ENCODE results near the gene STK10.
"Not testable (repeated sequence)": the region's sequence is repeated elsewhere in the genome, so short reads cannot be mapped to it uniquely, and the experiment has no call there.

The STK10 gene

GRCh38 chr5:172205984-172206383 is 18.0 kb upstream of the STK10 start:
- not testable (repeated sequence) for ATAC-seq (ENCODE audit: low read depth); H3K27ac Mint-ChIP-seq; H3K9me3 Mint-ChIP-seq; DNase-seq (ENCODE audit: low spot score in 2 of 2); H3K4me1 Mint-ChIP-seq; H3K36me3 Mint-ChIP-seq; H3K27me3 Mint-ChIP-seq; H3K4me3 Mint-ChIP-seq

GRCh38 chr5:172200476-172200875 is 12.5 kb upstream of the STK10 start:
- DNase-seq (ENCODE audit: low spot score in 2 of 2), result no peak
- no peaks in the 10 kb centered on the region for H3K9me3 Mint-ChIP-seq
- ATAC-seq (ENCODE audit: low read depth), result peak; percentile 57
- peak overlapping the region; percentile 73 for H3K4me3 Mint-ChIP-seq
- H3K4me1 Mint-ChIP-seq, result peaks cover 12% of the 10 kb centered on the region
- H3K36me3 Mint-ChIP-seq, result no peaks in the 10 kb centered on the region
- no peaks in the 10 kb centered on the region for H3K27me3 Mint-ChIP-seq
- peak overlapping the region; percentile 78 for H3K27ac Mint-ChIP-seq

DNA sequence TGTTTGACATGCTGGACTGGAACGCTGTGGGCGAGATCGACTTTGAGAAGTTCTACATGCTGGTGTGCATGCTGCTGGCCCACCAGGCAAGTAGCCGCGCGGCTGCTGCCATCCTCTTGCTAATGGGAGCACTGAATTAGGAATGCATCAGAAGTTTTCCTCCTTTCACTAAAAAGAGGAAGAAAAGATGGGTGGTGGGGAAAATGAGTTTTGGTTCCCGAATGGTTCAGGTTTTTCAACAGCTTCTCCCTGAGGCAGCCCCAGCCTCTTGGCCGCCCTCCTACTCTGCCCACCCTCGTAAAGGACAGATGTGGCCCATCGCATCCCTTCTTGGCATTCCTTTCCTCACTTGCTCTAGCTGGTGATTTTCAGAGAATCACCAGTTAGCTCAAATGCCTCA is 11.4 kb upstream of the STK10 start:
- Mint-ChIP-seq H3K4me3 (peak overlapping the region; percentile 14), H3K27me3 (no peaks in the 10 kb centered on the region), H3K27ac (no peak overlapping the region), H3K36me3 (no peaks in the 10 kb centered on the region), H3K4me1 (peaks cover 12% of the 10 kb centered on the region), H3K9me3 (no peaks in the 10 kb centered on the region)
- DNase-seq (ENCODE audit: low spot score in 2 of 2), result no peak
- ATAC-seq (ENCODE audit: low read depth), result no peak

GRCh38 chr5:172197775-172198174 is 9.8 kb upstream of the STK10 start:
- H3K27me3 Mint-ChIP-seq; H3K36me3 Mint-ChIP-seq; H3K4me3 Mint-ChIP-seq; ATAC-seq (ENCODE audit: low read depth); H3K27ac Mint-ChIP-seq; DNase-seq (ENCODE audit: low spot score in 2 of 2); H3K9me3 Mint-ChIP-seq: not testable (repeated sequence)
- peaks cover 12% of the 10 kb centered on the region for H3K4me1 Mint-ChIP-seq

- H3K36me3 Mint-ChIP-seq, result no peaks in the 10 kb centered on the region
- H3K27me3 Mint-ChIP-seq, result no peaks in the 10 kb centered on the region
- no peaks in the 10 kb centered on the region for H3K9me3 Mint-ChIP-seq
- DNase-seq (ENCODE audit: low spot score in 2 of 2) (no peak), ATAC-seq (ENCODE audit: low read depth) (no peak)
- H3K4me1 Mint-ChIP-seq, result peaks cover 6% of the 10 kb centered on the region
- no peak overlapping the region for H3K27ac Mint-ChIP-seq
- no peak overlapping the region for H3K4me3 Mint-ChIP-seq
Measured at GRCh38 chr5:172194985-172195774, 7.2 kb upstream of the STK10 start.

DNA sequence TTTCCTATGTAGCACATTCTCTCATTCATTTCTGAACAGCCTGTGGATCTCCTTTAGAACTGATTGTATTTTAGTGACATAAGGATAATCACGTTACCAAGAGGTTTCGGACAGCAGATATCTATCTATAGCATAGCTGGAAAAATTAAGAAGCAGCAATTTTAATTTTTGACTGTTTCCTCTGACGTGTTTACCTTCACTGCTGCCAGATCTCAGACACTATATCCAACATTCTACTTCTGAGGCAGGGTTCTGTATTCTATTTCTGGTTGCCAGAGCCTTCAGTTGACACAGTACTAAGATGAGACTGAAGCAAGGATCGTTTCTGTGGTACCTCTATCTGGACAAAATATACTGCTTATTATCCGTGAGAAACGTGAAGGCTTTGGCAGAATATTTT is 5.8 kb upstream of the STK10 start, which contains the start of gene EFCAB9:
TSS of gene EFCAB9 (plus strand) at position 301 of the 400 bp plus-strand sequence. CDS start at position 302, 1 bp downstream.
- Mint-ChIP-seq H3K27ac (no peak within 1 kb of the TSS), H3K4me1 (no peaks in the 10 kb centered on the region), H3K4me3 (no peak within 1 kb of the TSS), H3K9me3 (no peaks in the 10 kb centered on the region), H3K27me3 (no peaks in the 10 kb centered on the region), H3K36me3 (no peaks in the 10 kb centered on the region)
- DNase-seq (ENCODE audit: low spot score in 2 of 2) (no peak), ATAC-seq (ENCODE audit: low read depth) (no peak)

DNA sequence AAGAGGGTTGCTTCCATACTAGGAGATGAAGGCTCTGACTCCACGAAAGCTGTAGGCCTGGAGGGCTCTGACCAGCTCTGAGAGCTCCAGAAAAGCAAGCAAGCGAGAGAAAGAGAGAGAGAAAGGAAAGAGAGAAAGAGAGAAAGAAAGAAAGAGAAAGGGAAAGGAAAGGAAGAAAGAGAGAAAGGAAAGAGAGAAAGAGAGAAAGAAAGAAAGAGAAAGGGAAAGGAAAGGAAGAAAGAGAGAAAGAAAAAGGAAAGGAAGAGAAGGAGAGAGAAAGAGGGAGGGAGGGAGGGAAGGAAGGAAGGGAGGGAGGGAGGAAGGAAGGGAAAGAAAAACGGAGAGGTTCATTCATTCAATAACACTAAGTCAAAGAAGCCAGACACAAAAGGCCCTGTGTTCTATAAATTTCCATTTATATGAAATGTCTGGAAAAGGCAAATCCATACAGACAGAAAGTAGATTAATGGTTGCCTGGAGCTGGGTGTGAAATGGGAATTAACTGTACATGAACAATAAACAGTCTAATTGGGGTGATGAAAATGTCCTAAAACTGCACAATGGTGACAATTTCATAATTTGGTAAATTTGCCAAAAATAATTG is 1.8 kb upstream of the STK10 start:
- no peak overlapping the region for H3K27ac Mint-ChIP-seq

DNA sequence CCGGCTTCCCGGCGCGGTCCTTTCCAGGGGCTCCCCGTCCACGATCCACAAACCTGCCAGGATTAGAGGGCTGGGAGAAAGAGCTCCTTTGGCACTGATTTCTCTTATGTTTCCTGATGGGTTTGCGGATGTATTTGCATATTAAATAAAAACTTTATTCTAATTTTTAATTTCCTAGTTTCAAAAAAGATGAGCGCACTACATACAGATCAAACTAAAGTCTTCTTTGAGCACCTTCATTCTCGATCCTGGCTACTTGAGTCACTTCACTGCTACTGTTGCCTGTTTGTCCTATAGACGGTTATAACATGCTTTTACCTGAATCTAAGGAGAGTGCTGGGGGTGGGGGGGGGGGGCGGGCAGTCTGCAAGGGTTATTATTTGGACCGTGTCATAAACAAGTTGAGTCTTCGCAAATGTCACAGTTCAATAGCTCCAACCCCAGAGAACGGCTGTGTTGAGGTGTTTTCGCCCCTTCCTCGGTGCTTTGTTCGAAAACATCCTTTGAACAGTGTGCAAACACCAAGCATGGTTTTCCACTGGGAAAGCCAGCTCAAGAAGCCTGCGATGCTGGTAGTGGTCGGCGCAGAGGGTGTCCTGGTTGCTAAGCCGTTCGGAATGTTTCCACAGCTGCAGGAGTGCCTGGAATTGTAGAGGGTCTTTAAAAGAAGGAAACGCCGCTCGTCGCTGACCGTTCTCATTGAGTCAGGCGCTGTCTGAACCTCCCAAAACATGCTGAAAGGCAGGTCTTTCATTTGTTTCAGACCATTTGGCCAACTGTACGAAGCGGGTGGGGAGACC is 1.1 kb upstream of the STK10 start:
- ATAC-seq (ENCODE audit: low read depth) (no peak), DNase-seq (ENCODE audit: low spot score in 2 of 2) (no peak)
- no peak overlapping the region for H3K27ac Mint-ChIP-seq
- no peaks in the 10 kb centered on the region for H3K27me3 Mint-ChIP-seq
- peaks cover 23% of the 10 kb centered on the region for H3K4me1 Mint-ChIP-seq
- H3K9me3 Mint-ChIP-seq, result no peaks in the 10 kb centered on the region
- peaks cover 2% of the 10 kb centered on the region for H3K36me3 Mint-ChIP-seq
- H3K4me3 Mint-ChIP-seq, result peak overlapping the region; percentile 99

More for the DNA sequence above, 1.8 kb upstream of the STK10 start:
- DNase-seq (ENCODE audit: low spot score in 2 of 2), result no peak
- Mint-ChIP-seq H3K36me3 (peaks cover under 1% of the 10 kb centered on the region), H3K27me3 (no peaks in the 10 kb centered on the region), H3K9me3 (no peaks in the 10 kb centered on the region), H3K4me3 (no peak overlapping the region), H3K4me1 (peaks cover 18% of the 10 kb centered on the region)
- ATAC-seq (ENCODE audit: low read depth), result no peak

- H3K9me3 Mint-ChIP-seq, result no peaks in the 10 kb centered on the region
- peak overlapping the region; percentile 98 for H3K27ac Mint-ChIP-seq
- H3K4me1 Mint-ChIP-seq, result peaks cover 27% of the 10 kb centered on the region
- DNase-seq (ENCODE audit: low spot score in 2 of 2) (peak; percentile 34 to 57), ATAC-seq (ENCODE audit: low read depth) (peak; percentile 19)
- H3K4me3 Mint-ChIP-seq, result peak overlapping the region; percentile 99
- H3K36me3 Mint-ChIP-seq, result peaks cover 6% of the 10 kb centered on the region
- H3K27me3 Mint-ChIP-seq, result no peaks in the 10 kb centered on the region
Measured at GRCh38 chr5:172187118-172188032, 649 bp downstream of the STK10 start.

DNA sequence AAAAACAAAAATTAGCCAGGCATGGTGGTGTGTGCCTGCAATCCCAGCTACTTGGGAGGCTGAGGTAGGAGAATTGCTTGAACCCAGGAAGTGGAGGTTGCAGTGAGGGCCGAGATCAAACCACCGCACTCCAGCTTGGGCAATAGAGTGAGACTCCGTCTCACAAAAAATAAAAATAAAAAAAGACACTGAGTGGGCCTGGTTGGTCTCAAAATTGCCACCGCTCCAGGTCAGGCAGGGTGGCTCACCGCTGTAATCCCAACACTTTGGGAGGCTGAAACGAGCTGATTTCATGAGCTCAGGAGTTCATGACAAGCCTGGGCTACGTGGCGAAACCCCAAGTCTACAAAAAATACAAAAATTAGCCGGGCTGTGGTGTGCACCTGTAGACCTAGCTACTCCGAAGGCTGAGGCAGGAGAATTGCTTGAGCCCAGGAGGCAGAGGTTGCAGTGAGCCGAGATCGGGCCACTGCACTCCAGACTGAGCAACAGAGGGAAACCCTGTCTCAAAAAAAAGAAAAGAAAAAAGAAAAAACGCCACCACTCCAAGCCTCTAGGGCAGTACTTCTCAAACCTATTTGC is 1.8 kb downstream of the STK10 start:
- Mint-ChIP-seq H3K27me3 (no peaks in the 10 kb centered on the region), H3K4me3 (peak overlapping the region; percentile 99), H3K36me3 (peaks cover 6% of the 10 kb centered on the region), H3K9me3 (no peaks in the 10 kb centered on the region), H3K4me1 (peaks cover 27% of the 10 kb centered on the region), H3K27ac (peak overlapping the region; percentile 98)
- no peak for ATAC-seq (ENCODE audit: low read depth)
- no peak for DNase-seq (ENCODE audit: low spot score in 2 of 2)

GRCh38 chr5:172185096-172185461 is 2.9 kb downstream of the STK10 start:
- H3K9me3 Mint-ChIP-seq, result no peaks in the 10 kb centered on the region
- H3K4me3 Mint-ChIP-seq, result peak overlapping the region; percentile 99
- peaks cover 6% of the 10 kb centered on the region for H3K36me3 Mint-ChIP-seq
- DNase-seq (ENCODE audit: low spot score in 2 of 2), result no peak
- no peak for ATAC-seq (ENCODE audit: low read depth)
- H3K4me1 Mint-ChIP-seq, result peaks cover 34% of the 10 kb centered on the region
- H3K27me3 Mint-ChIP-seq, result no peaks in the 10 kb centered on the region
- H3K27ac Mint-ChIP-seq, result peak overlapping the region; percentile 98

DNA sequence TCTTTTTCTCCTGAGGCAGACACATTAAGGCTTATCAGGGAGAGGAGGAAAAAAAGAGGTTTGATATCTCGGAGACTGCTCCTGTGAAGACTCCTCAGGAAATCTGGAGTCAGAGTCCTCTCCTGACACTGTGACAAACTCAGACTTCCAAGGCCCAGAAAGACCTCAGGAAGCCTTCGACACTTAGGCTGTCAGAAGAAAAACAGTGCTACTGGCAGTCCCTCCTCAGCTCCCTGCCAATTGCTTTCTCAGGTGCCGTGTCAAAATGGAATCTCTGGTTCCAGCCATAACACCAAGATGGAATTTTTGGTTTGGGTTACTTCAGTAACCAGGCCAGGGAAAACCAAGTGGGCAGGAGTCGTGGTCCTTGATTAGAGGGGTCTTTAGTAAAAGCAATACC is 4.1 kb downstream of the STK10 start:
- DNase-seq (ENCODE audit: low spot score in 2 of 2) (no peak), ATAC-seq (ENCODE audit: low read depth) (no peak)
- Mint-ChIP-seq H3K27me3 (no peaks in the 10 kb centered on the region), H3K4me1 (peaks cover 46% of the 10 kb centered on the region), H3K36me3 (peaks cover 6% of the 10 kb centered on the region), H3K9me3 (no peaks in the 10 kb centered on the region), H3K27ac (peak overlapping the region; percentile 98), H3K4me3 (peak overlapping the region; percentile 57)

- no peak for DNase-seq (ENCODE audit: low spot score in 2 of 2)
- no peak overlapping the region for H3K4me3 Mint-ChIP-seq
- H3K9me3 Mint-ChIP-seq, result no peaks in the 10 kb centered on the region
- H3K36me3 Mint-ChIP-seq, result peaks cover 9% of the 10 kb centered on the region
- no peak for ATAC-seq (ENCODE audit: low read depth)
- peak overlapping the region; percentile 30 for H3K27ac Mint-ChIP-seq
- H3K27me3 Mint-ChIP-seq, result no peaks in the 10 kb centered on the region
- H3K4me1 Mint-ChIP-seq, result peaks cover 52% of the 10 kb centered on the region
Measured at GRCh38 chr5:172182291-172182690, 5.7 kb downstream of the STK10 start.
